ENCODE measurements around the gene DHDH. TPM values are rescaled to one million over a fixed set of nuclear protein-coding genes. Genes with fewer than 3 reads are reported as not detected.

The DHDH gene
- polyA plus RNA-seq, 1 experiment, result 0.48 TPM

GRCh38 chr19:48945415-48945814 is 11.9 kb downstream of the DHDH start:
- CTCF ChIA-PET, result no interaction called here

GRCh38 chr19:48945817-48946216 is 12.3 kb downstream of the DHDH start:
- Histone ChIP-seq H3K27me3 (ENCODE audit: control insufficient read depth, insufficient read depth, low read length) (no peaks in the 10 kb centered on the region), H3K4me3 (ENCODE audit: low read depth, low read length) (no peak overlapping the region), H3K9me3 (ENCODE audit: control insufficient read depth, insufficient read depth, low read length) (peaks cover 24% of the 10 kb centered on the region), H3K27ac (ENCODE audit: low read depth, low read length) (no peak overlapping the region)
- DNase-seq (ENCODE audit: low read depth, low spot score), result no peak
- ChIA-PET CTCF (no interaction called here), POLR2A (no interaction called here)
- no peak for TF ChIP-seq CTCF (IDR thresholded peaks at IDR 0.05; ENCODE audit: low read depth, low read length)

More at GRCh38 chr19:48945415-48945814, 11.9 kb downstream of the DHDH start:
- DNase-seq (ENCODE audit: low read depth, low spot score), result no peak
- Histone ChIP-seq H3K9me3 (ENCODE audit: control insufficient read depth, insufficient read depth, low read length) (peaks cover 28% of the 10 kb centered on the region), H3K27ac (ENCODE audit: low read depth, low read length) (no peak overlapping the region), H3K27me3 (ENCODE audit: control insufficient read depth, insufficient read depth, low read length) (no peaks in the 10 kb centered on the region), H3K4me3 (ENCODE audit: low read depth, low read length) (no peak overlapping the region)
- POLR2A ChIA-PET, result no interaction called here
- no peak for TF ChIP-seq CTCF (IDR thresholded peaks at IDR 0.05; ENCODE audit: low read depth, low read length)

GRCh38 chr19:48946463-48947257 is 13.2 kb downstream of the DHDH start:
- ChIA-PET POLR2A (no interaction called here), CTCF (no interaction called here)
- no peak for DNase-seq (ENCODE audit: low read depth, low spot score)
- H3K27ac ChIP-seq (ENCODE audit: low read depth, low read length), result no peak overlapping the region
- H3K9me3 ChIP-seq (ENCODE audit: control insufficient read depth, insufficient read depth, low read length), result peaks cover 18% of the 10 kb centered on the region
- no peak for TF ChIP-seq CTCF (IDR thresholded peaks at IDR 0.05; ENCODE audit: low read depth, low read length)
- no peaks in the 10 kb centered on the region for H3K27me3 ChIP-seq (ENCODE audit: control insufficient read depth, insufficient read depth, low read length)
- H3K4me3 ChIP-seq (ENCODE audit: low read depth, low read length), result no peak overlapping the region

GRCh38 chr19:48947258-48947542 is 13.7 kb downstream of the DHDH start:
- no peak overlapping the region for H3K27ac ChIP-seq (ENCODE audit: low read depth, low read length)
- DNase-seq (ENCODE audit: low read depth, low spot score), result no peak
- H3K9me3 ChIP-seq (ENCODE audit: control insufficient read depth, insufficient read depth, low read length), result peaks cover 18% of the 10 kb centered on the region
- POLR2A ChIA-PET, result no interaction called here
- CTCF ChIA-PET, result no interaction called here
- no peak overlapping the region for H3K4me3 ChIP-seq (ENCODE audit: low read depth, low read length)
- TF ChIP-seq CTCF (IDR thresholded peaks at IDR 0.05; ENCODE audit: low read depth, low read length), result no peak
- H3K27me3 ChIP-seq (ENCODE audit: control insufficient read depth, insufficient read depth, low read length), result no peaks in the 10 kb centered on the region

GRCh38 chr19:48950159-48950558 is 16.7 kb downstream of the DHDH start:
- no peak for DNase-seq (ENCODE audit: low read depth, low spot score)
- Histone ChIP-seq H3K9me3 (ENCODE audit: control insufficient read depth, insufficient read depth, low read length) (peaks cover 18% of the 10 kb centered on the region), H3K4me3 (ENCODE audit: low read depth, low read length) (no peak overlapping the region), H3K27ac (ENCODE audit: low read depth, low read length) (no peak overlapping the region), H3K27me3 (ENCODE audit: control insufficient read depth, insufficient read depth, low read length) (no peaks in the 10 kb centered on the region)
- no peak for TF ChIP-seq CTCF (IDR thresholded peaks at IDR 0.05; ENCODE audit: low read depth, low read length)
- ChIA-PET CTCF (no interaction called here), POLR2A (no interaction called here)

Data from AG04450 (cell line).